Stimulated activated CD4-positive, alpha-beta T cell treated with anti-CD3 and anti-CD28 coated beads, Interleukin-4, amount 100 ng/mL, for 24 hours (primary cell): ENCODE results near the gene ZNF333.
"Not testable (repeated sequence)": the region's sequence is repeated elsewhere in the genome, so short reads cannot be mapped to it uniquely, and the experiment has no call there.

Experiments used
- DNase-seq: peaks from one replicate; pipeline ENCODE4 v3.0.0-alpha.2; 2020

The ZNF333 gene

GRCh38 chr19:14700711-14701375 is 11.0 kb downstream of the ZNF333 start:
- no peak for DNase-seq

- no peak for DNase-seq
These were observed 14.0 kb downstream of the ZNF333 start for GRCh38 chr19:14703833-14704232.

GRCh38 chr19:14704450-14704849 is 14.6 kb downstream of the ZNF333 start:
- no peak for DNase-seq

- no peak for DNase-seq
These were observed 26.0 kb downstream of the ZNF333 start for GRCh38 chr19:14715841-14716240.

GRCh38 chr19:14718522-14719116 is 28.8 kb downstream of the ZNF333 start:
- no peak for DNase-seq

GRCh38 chr19:14719162-14719561 is 29.3 kb downstream of the ZNF333 start:
- no peak for DNase-seq

- DNase-seq: no peak
These were observed 32.3 kb downstream of the ZNF333 start for GRCh38 chr19:14722127-14722526.

- DNase-seq: no peak
These were observed 38.7 kb downstream of the ZNF333 start for GRCh38 chr19:14728595-14728994.

GRCh38 chr19:14731200-14731599 is 41.4 kb downstream of the ZNF333 start:
- DNase-seq: no peak

- no peak for DNase-seq
These were observed 42.7 kb downstream of the ZNF333 start for GRCh38 chr19:14732510-14732909.

GRCh38 chr19:14733574-14733973 is 43.7 kb downstream of the ZNF333 start:
- no peak for DNase-seq

GRCh38 chr19:14735915-14736314 is 46.1 kb downstream of the ZNF333 start:
- no peak for DNase-seq

GRCh38 chr19:14746886-14747285 is 57.0 kb downstream of the ZNF333 start:
- DNase-seq: no peak

GRCh38 chr19:14748601-14749000 is 58.8 kb downstream of the ZNF333 start:
- no peak for DNase-seq

GRCh38 chr19:14758816-14759215 is 69.0 kb downstream of the ZNF333 start:
- no peak for DNase-seq

GRCh38 chr19:14761607-14762006 is 71.8 kb downstream of the ZNF333 start:
- no peak for DNase-seq

- DNase-seq: no peak
These were observed 72.3 kb downstream of the ZNF333 start for GRCh38 chr19:14762111-14762510.

GRCh38 chr19:14763497-14764145 is 73.8 kb downstream of the ZNF333 start:
- DNase-seq: no peak

- no peak for DNase-seq
These were observed 74.6 kb downstream of the ZNF333 start for GRCh38 chr19:14764401-14764800.

- not testable (repeated sequence) for DNase-seq
These were observed 75.6 kb downstream of the ZNF333 start for GRCh38 chr19:14765403-14765802.

- not testable (repeated sequence) for DNase-seq
These were observed 76.0 kb downstream of the ZNF333 start for GRCh38 chr19:14765841-14766240.

- no peak for DNase-seq
These were observed 77.7 kb downstream of the ZNF333 start for GRCh38 chr19:14767466-14767971.

- DNase-seq: no peak
These were observed 78.2 kb downstream of the ZNF333 start for GRCh38 chr19:14768001-14768400.

GRCh38 chr19:14769201-14769600 is 79.4 kb downstream of the ZNF333 start:
- DNase-seq: no peak
